Peyer's patch (tissue), 4 donors: ENCODE data around the gene TINAG. TPM values are rescaled to one million over a fixed set of nuclear protein-coding genes. Genes with fewer than 3 reads are reported as not detected.
"Not testable (repeated sequence)": the region's sequence is repeated elsewhere in the genome, so short reads cannot be mapped to it uniquely, and the experiment has no call there.

Experiments
- DNase-seq, 3 donors: peaks; one replicate each; pipeline ENCODE4 v3.0.0-alpha.2; 2017 to 2019
- H3K27ac ChIP-seq, 4 donors: fragments of 200-600 bp; sonication (generic); one replicate each; pipeline ENCODE4 v1.5.1; 2016 to 2019
- H3K27me3 ChIP-seq, 2 donors: fragments of 200-600 bp; sonication (generic); one replicate each; pipeline ENCODE4 v1.5.1; 2019
- H3K36me3 ChIP-seq, 3 donors: fragments of 200-600 bp; sonication (generic); one replicate each; pipeline ENCODE4 v1.5.1; 2016 to 2019
- H3K4me1 ChIP-seq, 4 donors: fragments of 200-600 bp; sonication (generic); one replicate each; pipeline ENCODE4 v1.5.1; 2016 to 2019
- H3K4me3 ChIP-seq, 4 donors: fragments of 200-600 bp; sonication (generic); 1 replicate in 3 of 4; 2 replicates in 1 of 4; pipeline ENCODE4 v1.5.1; 2016 to 2019; ENCODE audit warnings: mild to moderate bottlenecking in 1 of 4
- H3K9me3 ChIP-seq, 4 donors: fragments of 200-600 bp; sonication (generic); one replicate each; pipeline ENCODE4 v1.5.1; 2016 to 2019; ENCODE audit warnings: mild to moderate bottlenecking in 1 of 4
- POLR2A ChIP-seq, 2 donors: fragments of 450-650 bp; IDR thresholded peaks; one replicate each; pipeline ENCODE4 v1.5.1; 2017; ENCODE audit warnings: antibody characterized with exemption in 2 of 2, mild to moderate bottlenecking in 2 of 2, moderate library complexity in 2 of 2
- total RNA-seq, 4 donors: library from RNA; depleted of rRNA; stranded (reverse); fragments of >200 nt; gene quantifications; one replicate each; pipeline ENCODE4 v1.1.0, GENCODE V29; 2016
- TF ChIP-seq, protein P1 (sequence below), 6 experiments: fragments of 450-650 bp in 4 of 6; fragments of 200-600 bp in 2 of 6; sonication (generic) in 1 of 6; IDR thresholded peaks; one replicate each; pipeline ENCODE4 v1.5.1; 2017 to 2019; ENCODE audit warnings: antibody characterized with exemption in 6 of 6, mild to moderate bottlenecking in 3 of 6, moderate library complexity in 1 of 6

Gene TINAG
- total RNA-seq, 4 donors from 2014 or later, result 2.5 to 95.8 (median 62.5) TPM

DNA sequence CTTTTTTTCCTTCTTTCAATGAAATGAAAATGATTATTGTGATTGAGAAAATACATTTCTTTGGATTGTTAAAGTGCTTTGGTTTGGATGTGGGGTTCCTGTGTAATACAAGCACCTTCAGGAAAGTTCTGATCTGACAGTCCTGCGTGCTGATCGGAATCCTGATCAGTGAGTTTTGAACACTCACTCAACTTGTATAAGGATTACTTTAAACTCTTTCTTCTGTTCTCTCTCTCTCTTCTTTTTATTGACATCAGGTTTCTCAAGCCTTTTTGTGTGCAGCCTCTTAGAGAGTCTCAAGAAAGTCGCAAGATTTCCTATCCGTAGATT is 710 bp downstream of the TINAG start:
- no peaks in the 10 kb centered on the region for H3K9me3 ChIP-seq
- H3K4me1 ChIP-seq, result no peaks in the 10 kb centered on the region
- no peaks in the 10 kb centered on the region for H3K36me3 ChIP-seq
- peak overlapping the region in 3 of 4 donors; percentile 60 to 77 (median 77) for H3K27ac ChIP-seq
- DNase-seq, result no peak
- H3K4me3 ChIP-seq, result peak overlapping the region in 3 of 4 donors; percentile 30 to 53 (median 52)
- no peak for TF ChIP-seq POLR2A (IDR thresholded peaks at IDR 0.05)
- H3K27me3 ChIP-seq, result no peaks in the 10 kb centered on the region

- DNase-seq, result no peak
- H3K4me3 ChIP-seq, result peak overlapping the region in 3 of 4 donors; percentile 30 to 53 (median 52)
- H3K36me3 ChIP-seq, result no peaks in the 10 kb centered on the region
- H3K27me3 ChIP-seq, result no peaks in the 10 kb centered on the region
- no peaks in the 10 kb centered on the region for H3K4me1 ChIP-seq
- H3K9me3 ChIP-seq, result no peaks in the 10 kb centered on the region
- H3K27ac ChIP-seq, result peak overlapping the region in 1 of 4 donors; percentile 43
- TF ChIP-seq POLR2A (IDR thresholded peaks at IDR 0.05), result no peak
- TF ChIP-seq, protein P1, sequence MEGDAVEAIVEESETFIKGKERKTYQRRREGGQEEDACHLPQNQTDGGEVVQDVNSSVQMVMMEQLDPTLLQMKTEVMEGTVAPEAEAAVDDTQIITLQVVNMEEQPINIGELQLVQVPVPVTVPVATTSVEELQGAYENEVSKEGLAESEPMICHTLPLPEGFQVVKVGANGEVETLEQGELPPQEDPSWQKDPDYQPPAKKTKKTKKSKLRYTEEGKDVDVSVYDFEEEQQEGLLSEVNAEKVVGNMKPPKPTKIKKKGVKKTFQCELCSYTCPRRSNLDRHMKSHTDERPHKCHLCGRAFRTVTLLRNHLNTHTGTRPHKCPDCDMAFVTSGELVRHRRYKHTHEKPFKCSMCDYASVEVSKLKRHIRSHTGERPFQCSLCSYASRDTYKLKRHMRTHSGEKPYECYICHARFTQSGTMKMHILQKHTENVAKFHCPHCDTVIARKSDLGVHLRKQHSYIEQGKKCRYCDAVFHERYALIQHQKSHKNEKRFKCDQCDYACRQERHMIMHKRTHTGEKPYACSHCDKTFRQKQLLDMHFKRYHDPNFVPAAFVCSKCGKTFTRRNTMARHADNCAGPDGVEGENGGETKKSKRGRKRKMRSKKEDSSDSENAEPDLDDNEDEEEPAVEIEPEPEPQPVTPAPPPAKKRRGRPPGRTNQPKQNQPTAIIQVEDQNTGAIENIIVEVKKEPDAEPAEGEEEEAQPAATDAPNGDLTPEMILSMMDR (IDR thresholded peaks at IDR 0.05), result no peak
These were observed 2.3 kb downstream of the TINAG start for GRCh38 chr6:54310377-54311152.

DNA sequence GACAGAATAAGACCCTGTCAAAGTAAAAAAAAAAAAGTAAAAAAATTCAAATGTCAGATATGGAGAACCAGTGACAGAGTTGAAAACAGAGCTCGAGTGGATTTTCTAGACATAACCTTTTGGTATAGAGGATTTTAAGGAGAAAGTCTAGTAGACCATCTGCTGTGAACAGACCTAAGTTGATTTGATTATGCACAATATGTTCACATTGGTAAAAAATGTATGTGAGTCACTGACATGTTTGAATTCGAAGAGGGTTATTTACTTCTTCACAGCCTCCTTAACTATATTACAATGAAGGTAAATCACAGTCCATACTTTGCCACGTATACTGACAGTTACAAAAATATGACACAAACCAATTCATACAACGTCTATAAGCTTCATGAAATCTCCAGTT is 7.4 kb downstream of the TINAG start:
- Histone ChIP-seq H3K9me3 (no peaks in the 10 kb centered on the region), H3K36me3 (no peaks in the 10 kb centered on the region), H3K27me3 (no peaks in the 10 kb centered on the region), H3K4me1 (no peaks in the 10 kb centered on the region), H3K27ac (no peak overlapping the region), H3K4me3 (no peak overlapping the region)
- no peak for TF ChIP-seq POLR2A (IDR thresholded peaks at IDR 0.05)
- TF ChIP-seq, protein P1 (IDR thresholded peaks at IDR 0.05), result no peak
- DNase-seq, result no peak

DNA sequence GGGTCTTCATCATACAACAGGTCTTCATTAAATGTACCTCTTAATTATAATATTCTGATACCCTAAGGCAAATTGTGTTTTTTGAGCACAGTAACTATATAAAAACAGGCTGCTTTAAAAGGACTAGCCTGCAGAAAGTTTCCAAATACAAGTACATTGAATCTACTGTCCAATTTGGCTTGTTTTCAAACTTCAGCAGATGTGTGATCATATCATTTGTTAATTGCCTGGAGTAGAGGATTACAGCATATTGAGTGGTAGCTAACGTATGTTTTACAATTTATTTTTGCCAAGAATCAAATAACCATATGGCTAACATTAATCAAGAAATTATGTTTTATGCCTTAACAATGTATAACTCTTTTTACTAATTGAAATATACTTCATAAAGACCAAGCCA is 12.6 kb downstream of the TINAG start:
- no peak for DNase-seq
- no peaks in the 10 kb centered on the region for H3K4me1 ChIP-seq
- TF ChIP-seq, protein P1 (IDR thresholded peaks at IDR 0.05), result no peak
- no peak for TF ChIP-seq POLR2A (IDR thresholded peaks at IDR 0.05)
- peaks cover 0 to 15% (median 0%) of the 10 kb centered on the region in 3 donors for H3K36me3 ChIP-seq
- H3K27ac ChIP-seq, result no peak overlapping the region
- no peaks in the 10 kb centered on the region for H3K9me3 ChIP-seq
- H3K4me3 ChIP-seq, result no peak overlapping the region
- no peaks in the 10 kb centered on the region for H3K27me3 ChIP-seq

DNA sequence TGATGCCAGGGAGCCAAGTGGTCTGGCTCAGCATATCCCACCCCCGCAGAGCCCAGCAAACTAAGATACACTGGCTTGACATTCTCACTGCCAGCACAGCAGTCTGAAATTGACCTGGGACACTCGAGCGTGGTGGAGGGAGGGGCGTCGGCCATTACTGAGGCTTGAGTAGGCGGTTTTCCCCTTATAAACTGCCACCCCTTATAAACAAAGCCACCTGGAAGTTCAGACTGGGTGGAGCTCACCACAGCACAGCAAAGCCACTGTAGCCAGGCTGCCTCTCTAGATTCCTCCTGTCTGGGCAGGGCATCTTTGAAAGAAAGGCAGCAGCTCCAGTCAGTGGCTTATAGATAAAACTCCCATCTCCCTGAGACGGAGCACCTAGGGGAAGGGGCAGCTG is 19.4 kb downstream of the TINAG start:
- H3K4me1 ChIP-seq, result no peaks in the 10 kb centered on the region
- H3K9me3 ChIP-seq, result peaks cover 0 to 18% (median 0%) of the 10 kb centered on the region in 4 donors
- H3K36me3 ChIP-seq, result peaks cover 0 to 22% (median 0%) of the 10 kb centered on the region in 3 donors
- no peak overlapping the region for H3K4me3 ChIP-seq
- no peak for DNase-seq
- H3K27me3 ChIP-seq, result no peaks in the 10 kb centered on the region
- H3K27ac ChIP-seq, result no peak overlapping the region
- TF ChIP-seq, protein P1 (IDR thresholded peaks at IDR 0.05), result no peak
- TF ChIP-seq POLR2A (IDR thresholded peaks at IDR 0.05), result no peak

GRCh38 chr6:54331571-54331970 is 23.3 kb downstream of the TINAG start:
- H3K9me3 ChIP-seq, result peaks cover 0 to 18% (median 0%) of the 10 kb centered on the region in 4 donors
- not testable (repeated sequence) for H3K27me3 ChIP-seq, DNase-seq, H3K4me1 ChIP-seq, H3K27ac ChIP-seq, H3K4me3 ChIP-seq
- H3K36me3 ChIP-seq, result peaks cover 0 to 11% (median 0%) of the 10 kb centered on the region in 3 donors
